Left ventricle myocardium inferior (tissue), 1 donor: ENCODE data around the gene SMAD7. TPM values are rescaled to one million over a fixed set of nuclear protein-coding genes. Genes with fewer than 3 reads are reported as not detected.

ENCODE experiments used
- DNase-seq: peaks from one replicate; pipeline ENCODE4 v3.0.0-alpha.2; 2020
- H3K27ac ChIP-seq: fragments of 200-600 bp; replicated peaks from 2 replicates; pipeline ENCODE4 v1.8.0; 2021
- H3K27me3 ChIP-seq: fragments of 200-600 bp; 2 replicates; pipeline ENCODE4 v1.8.0; 2021; ENCODE audit warnings: low read depth
- H3K36me3 ChIP-seq: fragments of 200-600 bp; 2 replicates; pipeline ENCODE4 v1.8.0; 2021
- H3K4me1 ChIP-seq: fragments of 200-600 bp; 2 replicates; pipeline ENCODE4 v1.8.0; 2021
- H3K4me3 ChIP-seq: fragments of 200-600 bp; 2 replicates; pipeline ENCODE4 v1.8.0; 2021; ENCODE audit warnings: mild to moderate bottlenecking, moderate library complexity
- H3K9me3 ChIP-seq: fragments of 200-600 bp; replicated peaks from 2 replicates; pipeline ENCODE4 v1.8.0; 2021
- CTCF ChIP-seq: fragments of 200-600 bp; IDR thresholded peaks from 2 replicates; pipeline ENCODE4 v1.8.0; 2021; ENCODE audit warnings: antibody characterized with exemption, mild to moderate bottlenecking, borderline replicate concordance
- intact Hi-C: fragments of 100-400 bp; cut with micrococcal nuclease; formaldehyde crosslinking; loops from one replicate; pipeline ENCODE4 v1.11.0; 2022
- long read RNA-seq: library from polyadenylated mRNA; unstranded; transcript quantifications from one replicate; pipeline ENCODE4 v2.0.0, GENCODE V29; 2021
- total RNA-seq: library from RNA; stranded (reverse); fragmentation: NEBNext Ultra II Directional; extraction: Animal tissue kit (Norgen Biotek cat#: 25700); gene quantifications from one replicate; pipeline ENCODE4 v1.2.1, GENCODE V29; 2021
- donor health status: DM: no; HTN: yes; CAD: no; lungs with severe emphysema.

Gene SMAD7
- 19.3 TPM for total RNA-seq
- long read RNA-seq, full-length matches to known transcripts, result 45 of 48 reads
- long read RNA-seq, partial matches to known transcripts, result 0 of 48 reads
- long read RNA-seq, other reads (novel, unspliced or antisense), result 3 of 48 reads

GRCh38 chr18:48950536-48951447 is at the start of gene SMAD7:
Gene SMAD7 (minus strand): TSS chr18:48950965. CDS start chr18:48950424, 541 bp downstream.
- no peak for DNase-seq
- Histone ChIP-seq H3K9me3 (no peaks in the 10 kb centered on the region), H3K4me3 (peak within 1 kb of the TSS; percentile 94), H3K36me3 (no peaks in the 10 kb centered on the region), H3K4me1 (peaks cover 84% of the 10 kb centered on the region), H3K27me3 (no peaks in the 10 kb centered on the region), H3K27ac (peak within 1 kb of the TSS; percentile 100)
- intact Hi-C loops, result no loop called here
- no peak for TF ChIP-seq CTCF

- no peaks in the 10 kb centered on the region for H3K27me3 ChIP-seq
- DNase-seq, result no peak
Observed at GRCh38 chr18:48999569-48999968, 48.8 kb upstream of the SMAD7 start.

GRCh38 chr18:48997985-48998831 is 47.4 kb upstream of the SMAD7 start:
- Histone ChIP-seq H3K36me3 (no peaks in the 10 kb centered on the region), H3K9me3 (no peaks in the 10 kb centered on the region), H3K27me3 (no peaks in the 10 kb centered on the region), H3K4me3 (no peak overlapping the region), H3K4me1 (peaks cover 51% of the 10 kb centered on the region), H3K27ac (peak overlapping the region; percentile 84)
- no peak for TF ChIP-seq CTCF
- DNase-seq, result peak; percentile 49
- intact Hi-C loops, result no loop called here

More at GRCh38 chr18:48999569-48999968, 48.8 kb upstream of the SMAD7 start:
- intact Hi-C loops, result no loop called here
- Histone ChIP-seq H3K36me3 (no peaks in the 10 kb centered on the region), H3K4me3 (no peak overlapping the region), H3K27ac (no peak overlapping the region), H3K4me1 (peaks cover 37% of the 10 kb centered on the region), H3K9me3 (no peaks in the 10 kb centered on the region)
- no peak for TF ChIP-seq CTCF

GRCh38 chr18:48997681-48997984 is 46.9 kb upstream of the SMAD7 start:
- H3K9me3 ChIP-seq, result no peaks in the 10 kb centered on the region
- no peaks in the 10 kb centered on the region for H3K36me3 ChIP-seq
- no peak for TF ChIP-seq CTCF
- H3K27me3 ChIP-seq, result no peaks in the 10 kb centered on the region
- H3K27ac ChIP-seq, result peak overlapping the region; percentile 84
- H3K4me3 ChIP-seq, result no peak overlapping the region
- DNase-seq, result no peak
- peaks cover 57% of the 10 kb centered on the region for H3K4me1 ChIP-seq
- intact Hi-C loops, result no loop called here

- peak overlapping the region; percentile 84 for H3K27ac ChIP-seq
- H3K4me1 ChIP-seq, result peaks cover 59% of the 10 kb centered on the region
- no peaks in the 10 kb centered on the region for H3K9me3 ChIP-seq
- no peaks in the 10 kb centered on the region for H3K36me3 ChIP-seq
- DNase-seq, result no peak
- intact Hi-C loops, result no loop called here
- no peak overlapping the region for H3K4me3 ChIP-seq
- no peaks in the 10 kb centered on the region for H3K27me3 ChIP-seq
- TF ChIP-seq CTCF, result no peak
Observed at GRCh38 chr18:48996901-48997463, 46.2 kb upstream of the SMAD7 start.
